Fibroblast of lung (primary cell): Measurements from ENCODE around the gene CYP19A1. TPM values are rescaled to one million over a fixed set of nuclear protein-coding genes. Genes with fewer than 3 reads are reported as not detected.

Experiments used
- DNase-seq, 2 donors: peaks; one replicate each; pipeline versions ENCODE4 v3.0.0 to v3.0.0-alpha.2; 2010; ENCODE audit warnings: low read depth in 2 of 2
- H2AFZ ChIP-seq: 2 replicates; pipeline ENCODE4 v1.5.1; 2012; ENCODE audit warnings: low read length, control low read depth, inconsistent platforms
- H3K27ac ChIP-seq: 2 replicates; pipeline ENCODE4 v1.5.1; 2011; ENCODE audit warnings: low read length, control low read depth; ENCODE audit not compliant: insufficient read depth
- H3K27me3 ChIP-seq: 2 replicates; pipeline ENCODE4 v1.5.1; 2011; ENCODE audit warnings: mild to moderate bottlenecking, low read length; ENCODE audit not compliant: control insufficient read depth, insufficient read depth
- H3K36me3 ChIP-seq: 2 replicates; pipeline ENCODE4 v1.5.1; 2011; ENCODE audit warnings: low read length; ENCODE audit not compliant: control insufficient read depth, insufficient read depth
- H3K4me1 ChIP-seq: 2 replicates; pipeline ENCODE4 v1.5.1; 2011; ENCODE audit warnings: low read length; ENCODE audit not compliant: control insufficient read depth, insufficient read depth; ENCODE audit errors: extremely low read depth
- H3K4me2 ChIP-seq: 2 replicates; pipeline ENCODE4 v1.5.1; 2011; ENCODE audit warnings: low read length, control low read depth; ENCODE audit not compliant: insufficient read depth; ENCODE audit errors: extremely low read depth
- H3K4me3 ChIP-seq, 4 experiments: fragments of 200-600 bp in 1 of 4; sonication (generic) in 1 of 4; replicated peaks in 1 of 4; 2 replicates each; pipeline ENCODE4 v1.5.1; 2011 to 2016; ENCODE audit warnings: low read length in 4 of 4, low read depth in 3 of 4, mild to moderate bottlenecking in 3 of 4, control low read depth in 2 of 4, inconsistent platforms in 1 of 4, mixed read lengths in 1 of 4; ENCODE audit not compliant: insufficient read depth in 1 of 4; ENCODE audit errors: control extremely low read depth in 1 of 4
- H3K79me2 ChIP-seq: 2 replicates; pipeline ENCODE4 v1.5.1; 2012; ENCODE audit warnings: mild to moderate bottlenecking, low read length, inconsistent platforms; ENCODE audit not compliant: control insufficient read depth, insufficient read depth
- H3K9ac ChIP-seq: 2 replicates; pipeline ENCODE4 v1.5.1; 2011; ENCODE audit warnings: mild to moderate bottlenecking, low read length, control low read depth; ENCODE audit not compliant: insufficient read depth
- H3K9me3 ChIP-seq: 2 replicates; pipeline ENCODE4 v1.5.1; 2012; ENCODE audit warnings: low read depth, low read length; ENCODE audit not compliant: control insufficient read depth, insufficient read depth
- H4K20me1 ChIP-seq: 2 replicates; pipeline ENCODE4 v1.5.1; 2011; ENCODE audit warnings: low read length; ENCODE audit not compliant: control insufficient read depth, insufficient read depth; ENCODE audit errors: extremely low read depth
- CTCF ChIP-seq, 2 donors: IDR thresholded peaks in 1 of 2; conservative IDR thresholded peaks in 1 of 2; 1 replicate in 1 of 2; 2 replicates in 1 of 2; pipeline ENCODE4 v1.5.1; 2011 to 2012; ENCODE audit warnings: low read length in 2 of 2, control low read depth in 1 of 2, inconsistent platforms in 1 of 2, low read depth in 1 of 2, mild to moderate bottlenecking in 1 of 2
- EZH2 ChIP-seq: IDR thresholded peaks from 2 replicates; pipeline ENCODE4 v1.5.1; 2012; ENCODE audit warnings: low read length, control low read depth, mild to moderate bottlenecking; ENCODE audit errors: missing control alignments
- polyA plus RNA-seq, 2 donors: library from polyadenylated mRNA; depleted of rRNA in 1 of 2; stranded (reverse) in 1 of 2; unstranded in 1 of 2; fragments of >200 nt; gene quantifications; 2 replicates each; pipeline ENCODE4 v1.2.1, GENCODE V29; 2011 to 2012; ENCODE audit warnings: missing spikeins in 1 of 2
- total RNA-seq: library from RNA; depleted of rRNA; stranded (reverse); fragments of >200 nt; gene quantifications from 2 replicates; pipeline ENCODE4 v1.2.1, GENCODE V29; 2014

The CYP19A1 gene
- total and polyA plus RNA-seq, 2 donors (not counting 1 experiment from before 2014, with no cell fraction given) = 0.16 to 2.3 TPM

GRCh38 chr15:51168700-51169099 is 169.7 kb downstream of the CYP19A1 start:
- no peak overlapping the region for H3K27ac ChIP-seq
- H2AFZ ChIP-seq = no peak overlapping the region
- no peak overlapping the region for H3K4me3 ChIP-seq
- peak in 1 of 2 donors; percentile 25 for DNase-seq
- H3K9ac ChIP-seq = no peak overlapping the region
- no peaks in the 10 kb centered on the region for H3K79me2 ChIP-seq
- H4K20me1 ChIP-seq = no peaks in the 10 kb centered on the region
- no peaks in the 10 kb centered on the region for H3K9me3 ChIP-seq
- no peak overlapping the region for H3K4me2 ChIP-seq
- H3K27me3 ChIP-seq = no peaks in the 10 kb centered on the region
- no peaks in the 10 kb centered on the region for H3K36me3 ChIP-seq
- TF ChIP-seq EZH2 (no peak), CTCF (conservative IDR thresholded peaks at IDR 0.05 in 1 of 2, IDR thresholded peaks at IDR 0.05 in 1 of 2; ENCODE audit: low read depth in 1 of 2, low read length in 2 of 2) (no peak)
- no peaks in the 10 kb centered on the region for H3K4me1 ChIP-seq

GRCh38 chr15:51163843-51164242 is 174.6 kb downstream of the CYP19A1 start:
- Histone ChIP-seq H3K9ac (no peak overlapping the region), H2AFZ (no peak overlapping the region), H3K4me2 (no peak overlapping the region), H3K79me2 (no peaks in the 10 kb centered on the region), H3K27me3 (peaks cover 3% of the 10 kb centered on the region), H3K9me3 (no peaks in the 10 kb centered on the region), H3K36me3 (no peaks in the 10 kb centered on the region), H3K27ac (no peak overlapping the region), H3K4me3 (no peak overlapping the region), H3K4me1 (no peaks in the 10 kb centered on the region), H4K20me1 (no peaks in the 10 kb centered on the region)
- TF ChIP-seq CTCF (conservative IDR thresholded peaks at IDR 0.05 in 1 of 2, IDR thresholded peaks at IDR 0.05 in 1 of 2; ENCODE audit: low read depth in 1 of 2, low read length in 2 of 2) (no peak), EZH2 (no peak)
- no peak for DNase-seq

GRCh38 chr15:51162865-51163762 is 175.3 kb downstream of the CYP19A1 start:
- TF ChIP-seq CTCF (conservative IDR thresholded peaks at IDR 0.05 in 1 of 2, IDR thresholded peaks at IDR 0.05 in 1 of 2; ENCODE audit: low read depth in 1 of 2, low read length in 2 of 2) (peak; percentile 90 to 93), EZH2 (no peak)
- H3K27me3 ChIP-seq = peaks cover 3% of the 10 kb centered on the region
- peak; percentile 78 to 80 for DNase-seq
- no peak overlapping the region for H3K9ac ChIP-seq
- peak overlapping the region; percentile 50 for H2AFZ ChIP-seq
- peak overlapping the region in 3 of 4 experiments; percentile 23 to 52 (median 39) for H3K4me3 ChIP-seq
- no peaks in the 10 kb centered on the region for H4K20me1 ChIP-seq
- H3K4me1 ChIP-seq = no peaks in the 10 kb centered on the region
- no peaks in the 10 kb centered on the region for H3K79me2 ChIP-seq
- H3K9me3 ChIP-seq = no peaks in the 10 kb centered on the region
- no peaks in the 10 kb centered on the region for H3K36me3 ChIP-seq
- H3K4me2 ChIP-seq = peak overlapping the region; percentile 67
- no peak overlapping the region for H3K27ac ChIP-seq
